ENCODE data around the gene IQCH. TPM values are rescaled to one million over a fixed set of nuclear protein-coding genes. Genes with fewer than 3 reads are reported as not detected.

The IQCH gene
- total RNA-seq, 4 donors from 2014 or later: 0.27 to 4.6 (median 1.1) TPM; not detected in 1

GRCh38 chr15:67523330-67523729 is 268.7 kb downstream of the IQCH start:
- 57 to 64% methylated on average over 1 of the region's 1 CpG for WGBS, 2 donors (ENCODE audit: low coverage in 1 of 2)
- Histone ChIP-seq H3K27ac (peak overlapping the region in 2 of 4 donors; percentile 96 to 97), H3K4me1 (peaks cover 2 to 28% (median 5%) of the 10 kb centered on the region in 3 donors), H3K27me3 (no peaks in the 10 kb centered on the region), H3K9me3 (no peaks in the 10 kb centered on the region), H3K36me3 (peaks cover 0 to 14% of the 10 kb centered on the region in 2 donors), H3K4me3 (peak overlapping the region in 1 of 2 donors; percentile 87)
- ATAC-seq: no peak
- TF ChIP-seq POLR2A (IDR thresholded peaks at IDR 0.05): no peak
- TF ChIP-seq POLR2AphosphoS5 (IDR thresholded peaks at IDR 0.05): no peak
- TF ChIP-seq, protein P1, sequence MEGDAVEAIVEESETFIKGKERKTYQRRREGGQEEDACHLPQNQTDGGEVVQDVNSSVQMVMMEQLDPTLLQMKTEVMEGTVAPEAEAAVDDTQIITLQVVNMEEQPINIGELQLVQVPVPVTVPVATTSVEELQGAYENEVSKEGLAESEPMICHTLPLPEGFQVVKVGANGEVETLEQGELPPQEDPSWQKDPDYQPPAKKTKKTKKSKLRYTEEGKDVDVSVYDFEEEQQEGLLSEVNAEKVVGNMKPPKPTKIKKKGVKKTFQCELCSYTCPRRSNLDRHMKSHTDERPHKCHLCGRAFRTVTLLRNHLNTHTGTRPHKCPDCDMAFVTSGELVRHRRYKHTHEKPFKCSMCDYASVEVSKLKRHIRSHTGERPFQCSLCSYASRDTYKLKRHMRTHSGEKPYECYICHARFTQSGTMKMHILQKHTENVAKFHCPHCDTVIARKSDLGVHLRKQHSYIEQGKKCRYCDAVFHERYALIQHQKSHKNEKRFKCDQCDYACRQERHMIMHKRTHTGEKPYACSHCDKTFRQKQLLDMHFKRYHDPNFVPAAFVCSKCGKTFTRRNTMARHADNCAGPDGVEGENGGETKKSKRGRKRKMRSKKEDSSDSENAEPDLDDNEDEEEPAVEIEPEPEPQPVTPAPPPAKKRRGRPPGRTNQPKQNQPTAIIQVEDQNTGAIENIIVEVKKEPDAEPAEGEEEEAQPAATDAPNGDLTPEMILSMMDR (IDR thresholded peaks at IDR 0.05): no peak
- no peak for TF ChIP-seq EP300 (IDR thresholded peaks at IDR 0.05)

- Histone ChIP-seq H3K27me3 (no peaks in the 10 kb centered on the region), H3K36me3 (peaks cover 0 to 21% of the 10 kb centered on the region in 2 donors), H3K27ac (no peak overlapping the region), H3K4me1 (peaks cover 2 to 28% (median 5%) of the 10 kb centered on the region in 3 donors), H3K9me3 (no peaks in the 10 kb centered on the region), H3K4me3 (no peak overlapping the region)
- ATAC-seq: no peak
- no peak for TF ChIP-seq EP300 (IDR thresholded peaks at IDR 0.05)
- no peak for TF ChIP-seq POLR2AphosphoS5 (IDR thresholded peaks at IDR 0.05)
- TF ChIP-seq POLR2A (IDR thresholded peaks at IDR 0.05): no peak
- TF ChIP-seq, protein P1 (IDR thresholded peaks at IDR 0.05): no peak
These were observed 269.6 kb downstream of the IQCH start for GRCh38 chr15:67524235-67524634.

DNA sequence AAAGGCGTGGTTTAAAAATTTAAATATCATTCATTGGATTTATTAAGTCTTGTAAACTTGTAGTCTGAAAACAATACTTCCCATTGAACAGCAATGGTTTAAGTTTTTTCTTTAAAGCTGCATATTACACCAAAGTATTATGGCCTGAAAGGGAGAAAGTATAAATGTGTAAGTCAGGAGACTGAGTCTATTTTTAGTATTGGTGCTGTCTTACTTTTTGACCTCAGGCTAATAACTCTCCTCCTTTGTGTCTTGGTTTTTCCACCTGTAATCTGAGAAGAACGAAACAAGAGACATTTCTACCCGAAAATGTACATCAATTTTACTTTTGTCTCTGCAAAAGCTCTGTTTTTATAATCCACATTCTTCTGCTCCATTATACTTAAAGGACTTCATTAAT is 273.9 kb downstream of the IQCH start:
- Histone ChIP-seq H3K27me3 (no peaks in the 10 kb centered on the region), H3K9me3 (no peaks in the 10 kb centered on the region), H3K27ac (no peak overlapping the region), H3K4me3 (no peak overlapping the region), H3K36me3 (peaks cover 0 to 28% of the 10 kb centered on the region in 2 donors), H3K4me1 (peaks cover 1 to 9% (median 3%) of the 10 kb centered on the region in 3 donors)
- ATAC-seq: no peak
- TF ChIP-seq, protein P1 (IDR thresholded peaks at IDR 0.05): no peak
- no peak for TF ChIP-seq POLR2A (IDR thresholded peaks at IDR 0.05)
- TF ChIP-seq POLR2AphosphoS5 (IDR thresholded peaks at IDR 0.05): no peak
- no peak for TF ChIP-seq EP300 (IDR thresholded peaks at IDR 0.05)
- 96% methylated on average over 3 of the region's 3 CpGs for WGBS, 2 donors (ENCODE audit: low coverage in 1 of 2)

GRCh38 chr15:67531379-67531914 is 276.9 kb downstream of the IQCH start:
- Histone ChIP-seq H3K4me1 (no peaks in the 10 kb centered on the region), H3K27me3 (no peaks in the 10 kb centered on the region), H3K36me3 (peaks cover 0 to 28% of the 10 kb centered on the region in 2 donors), H3K27ac (no peak overlapping the region), H3K9me3 (no peaks in the 10 kb centered on the region), H3K4me3 (no peak overlapping the region)
- ATAC-seq: no peak
- 71 to 76% methylated on average over 2 to 3 of the region's 3 CpGs for WGBS, 2 donors (ENCODE audit: low coverage in 1 of 2)
- TF ChIP-seq POLR2A (IDR thresholded peaks at IDR 0.05) (no peak), POLR2AphosphoS5 (IDR thresholded peaks at IDR 0.05) (no peak), EP300 (IDR thresholded peaks at IDR 0.05) (no peak)
- TF ChIP-seq, protein P1 (IDR thresholded peaks at IDR 0.05): no peak

DNA sequence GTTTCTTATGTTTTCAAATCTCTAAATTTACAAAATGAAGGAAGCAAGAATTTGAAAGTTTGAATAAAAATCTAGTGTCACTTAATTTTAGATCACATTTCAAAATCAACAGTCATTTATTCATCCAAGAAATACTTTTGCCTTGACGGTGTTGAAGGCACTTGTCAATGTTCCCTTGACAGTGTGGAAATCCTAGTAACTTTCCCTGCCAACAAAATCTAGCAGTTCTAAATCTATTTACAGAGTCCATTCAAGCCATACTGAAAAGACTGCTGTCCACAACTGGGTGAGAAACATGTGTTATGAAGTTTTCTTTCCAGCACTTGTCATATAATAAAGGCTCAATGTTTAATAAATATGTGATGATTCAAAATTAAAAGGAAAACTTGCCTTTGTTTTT is 279.3 kb downstream of the IQCH start:
- ATAC-seq: no peak
- Histone ChIP-seq H3K9me3 (no peaks in the 10 kb centered on the region), H3K36me3 (peaks cover 0 to 9% of the 10 kb centered on the region in 2 donors), H3K4me1 (no peaks in the 10 kb centered on the region), H3K27me3 (no peaks in the 10 kb centered on the region), H3K4me3 (no peak overlapping the region), H3K27ac (no peak overlapping the region)
- TF ChIP-seq EP300 (IDR thresholded peaks at IDR 0.05): no peak
- no peak for TF ChIP-seq POLR2A (IDR thresholded peaks at IDR 0.05)
- no peak for TF ChIP-seq POLR2AphosphoS5 (IDR thresholded peaks at IDR 0.05)
- TF ChIP-seq, protein P1 (IDR thresholded peaks at IDR 0.05): no peak
- 68 to 86% methylated on average over 1 of the region's 1 CpG for WGBS, 2 donors (ENCODE audit: low coverage in 1 of 2)
